ENCODE measurements around the gene TNFRSF8.

Gene TNFRSF8

GRCh38 chr1:12060500-12060899 lies 2.6 kb upstream of the TNFRSF8 start:
- DNase-seq (ENCODE audit: low read depth) = no peak

- DNase-seq (ENCODE audit: low read depth) = no peak
Observed at GRCh38 chr1:12064073-12064969, 1.2 kb downstream of the TNFRSF8 start.

- no peak for DNase-seq (ENCODE audit: low read depth)
Observed at GRCh38 chr1:12065872-12066271, 2.8 kb downstream of the TNFRSF8 start.

GRCh38 chr1:12067900-12068821 lies 5.1 kb downstream of the TNFRSF8 start:
- DNase-seq (ENCODE audit: low read depth) = peak; percentile 76

GRCh38 chr1:12069623-12070244 lies 6.6 kb downstream of the TNFRSF8 start:
- peak; percentile 24 for DNase-seq (ENCODE audit: low read depth)

GRCh38 chr1:12071892-12072291 lies 8.8 kb downstream of the TNFRSF8 start:
- no peak for DNase-seq (ENCODE audit: low read depth)

- DNase-seq (ENCODE audit: low read depth) = no peak
Observed at GRCh38 chr1:12072741-12073140, 9.6 kb downstream of the TNFRSF8 start.

- DNase-seq (ENCODE audit: low read depth) = no peak
Observed at GRCh38 chr1:12073796-12074195, 10.7 kb downstream of the TNFRSF8 start.

GRCh38 chr1:12075195-12076114 lies 12.4 kb downstream of the TNFRSF8 start:
- peak; percentile 64 for DNase-seq (ENCODE audit: low read depth)

- DNase-seq (ENCODE audit: low read depth) = no peak
Observed at GRCh38 chr1:12076425-12077005, 13.4 kb downstream of the TNFRSF8 start.

- no peak for DNase-seq (ENCODE audit: low read depth)
Observed at GRCh38 chr1:12078575-12078937, 15.5 kb downstream of the TNFRSF8 start.

- DNase-seq (ENCODE audit: low read depth) = peak; percentile 64
Observed at GRCh38 chr1:12078938-12079861, 16.1 kb downstream of the TNFRSF8 start.

- DNase-seq (ENCODE audit: low read depth) = no peak
Observed at GRCh38 chr1:12080156-12080555, 17.1 kb downstream of the TNFRSF8 start.

- no peak for DNase-seq (ENCODE audit: low read depth)
Observed at GRCh38 chr1:12080773-12081556, 17.9 kb downstream of the TNFRSF8 start.

- no peak for DNase-seq (ENCODE audit: low read depth)
Observed at GRCh38 chr1:12081648-12082396, 18.7 kb downstream of the TNFRSF8 start.

- no peak for DNase-seq (ENCODE audit: low read depth)
Observed at GRCh38 chr1:12082988-12083387, 19.9 kb downstream of the TNFRSF8 start.

GRCh38 chr1:12083766-12084165 lies 20.7 kb downstream of the TNFRSF8 start:
- DNase-seq (ENCODE audit: low read depth) = peak; percentile 16

- DNase-seq (ENCODE audit: low read depth) = no peak
Observed at GRCh38 chr1:12085643-12086260, 22.6 kb downstream of the TNFRSF8 start.
